Measurements from ENCODE around the gene AGPAT3.

GRCh38 chr21:43982489-43983078, 117.6 kb downstream of the AGPAT3 start:
- TF ChIP-seq POLR2A (IDR thresholded peaks at IDR 0.05; ENCODE audit: low read length): no peak
- no peak for TF ChIP-seq GATA1 (IDR thresholded peaks at IDR 0.05; ENCODE audit: low read depth, low read length)
